HG02938 (cell line): ENCODE results near the gene RAB6B.

ENCODE experiments used
- ATAC-seq: cut with Tn5 transposase; IDR thresholded peaks from one replicate; pipeline ENCODE4 v1.9.1; 2021; ENCODE audit warnings: mild to moderate bottlenecking, moderate library complexity; ENCODE audit not compliant: unreplicated experiment

RAB6B gene

GRCh38 chr3:133775835-133776234 lies 119.8 kb downstream of the RAB6B start:
- ATAC-seq = no peak

- ATAC-seq = no peak
Observed at GRCh38 chr3:133775309-133775708, 120.4 kb downstream of the RAB6B start.
